GM13976 (cell line): ENCODE results near the gene EVI2A.
"Not testable (repeated sequence)": the region's sequence is repeated elsewhere in the genome, so short reads cannot be mapped to it uniquely, and the experiment has no call there.

Experiments used
- DNase-seq: peaks from one replicate; pipeline ENCODE4 v3.0.0; 2012; ENCODE audit warnings: low spot score
- in situ Hi-C: fragments of 300-500 bp; cut with MboI; formaldehyde crosslinking; loops from one replicate; pipeline ENCODE4 v1.12.0; 2022; ENCODE audit warnings: low sequenced_read_pairs, mixed read lengths, inconsistent platforms; ENCODE audit not compliant: unreplicated experiment
- TF ChIP-seq, protein P1 (sequence below): IDR thresholded peaks from 2 replicates; pipeline ENCODE4 v1.5.1; 2012; ENCODE audit warnings: borderline replicate concordance, mild to moderate bottlenecking; ENCODE audit not compliant: insufficient read depth; ENCODE audit errors: extremely low read depth, missing control alignments, control extremely low read depth

Gene EVI2A

DNA sequence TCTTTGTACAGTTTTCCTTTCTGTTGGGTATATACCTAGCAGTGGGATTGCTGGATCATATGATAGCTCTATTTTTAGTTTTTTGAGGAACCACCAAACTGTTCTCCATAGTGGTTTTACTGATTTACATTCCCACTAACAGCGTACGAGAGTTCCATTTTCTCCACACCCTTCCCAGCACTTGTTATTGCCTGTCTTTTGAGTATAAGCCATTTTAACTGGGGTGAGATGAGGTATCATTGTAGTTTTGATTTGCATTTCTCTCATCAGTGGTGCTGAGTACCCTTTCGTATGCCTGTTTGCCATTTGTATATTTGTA is 6.7 kb downstream of the EVI2A start:
- in situ Hi-C loops = no loop called here
- no peak for DNase-seq
- TF ChIP-seq, protein P1, sequence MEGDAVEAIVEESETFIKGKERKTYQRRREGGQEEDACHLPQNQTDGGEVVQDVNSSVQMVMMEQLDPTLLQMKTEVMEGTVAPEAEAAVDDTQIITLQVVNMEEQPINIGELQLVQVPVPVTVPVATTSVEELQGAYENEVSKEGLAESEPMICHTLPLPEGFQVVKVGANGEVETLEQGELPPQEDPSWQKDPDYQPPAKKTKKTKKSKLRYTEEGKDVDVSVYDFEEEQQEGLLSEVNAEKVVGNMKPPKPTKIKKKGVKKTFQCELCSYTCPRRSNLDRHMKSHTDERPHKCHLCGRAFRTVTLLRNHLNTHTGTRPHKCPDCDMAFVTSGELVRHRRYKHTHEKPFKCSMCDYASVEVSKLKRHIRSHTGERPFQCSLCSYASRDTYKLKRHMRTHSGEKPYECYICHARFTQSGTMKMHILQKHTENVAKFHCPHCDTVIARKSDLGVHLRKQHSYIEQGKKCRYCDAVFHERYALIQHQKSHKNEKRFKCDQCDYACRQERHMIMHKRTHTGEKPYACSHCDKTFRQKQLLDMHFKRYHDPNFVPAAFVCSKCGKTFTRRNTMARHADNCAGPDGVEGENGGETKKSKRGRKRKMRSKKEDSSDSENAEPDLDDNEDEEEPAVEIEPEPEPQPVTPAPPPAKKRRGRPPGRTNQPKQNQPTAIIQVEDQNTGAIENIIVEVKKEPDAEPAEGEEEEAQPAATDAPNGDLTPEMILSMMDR = no peak

DNA sequence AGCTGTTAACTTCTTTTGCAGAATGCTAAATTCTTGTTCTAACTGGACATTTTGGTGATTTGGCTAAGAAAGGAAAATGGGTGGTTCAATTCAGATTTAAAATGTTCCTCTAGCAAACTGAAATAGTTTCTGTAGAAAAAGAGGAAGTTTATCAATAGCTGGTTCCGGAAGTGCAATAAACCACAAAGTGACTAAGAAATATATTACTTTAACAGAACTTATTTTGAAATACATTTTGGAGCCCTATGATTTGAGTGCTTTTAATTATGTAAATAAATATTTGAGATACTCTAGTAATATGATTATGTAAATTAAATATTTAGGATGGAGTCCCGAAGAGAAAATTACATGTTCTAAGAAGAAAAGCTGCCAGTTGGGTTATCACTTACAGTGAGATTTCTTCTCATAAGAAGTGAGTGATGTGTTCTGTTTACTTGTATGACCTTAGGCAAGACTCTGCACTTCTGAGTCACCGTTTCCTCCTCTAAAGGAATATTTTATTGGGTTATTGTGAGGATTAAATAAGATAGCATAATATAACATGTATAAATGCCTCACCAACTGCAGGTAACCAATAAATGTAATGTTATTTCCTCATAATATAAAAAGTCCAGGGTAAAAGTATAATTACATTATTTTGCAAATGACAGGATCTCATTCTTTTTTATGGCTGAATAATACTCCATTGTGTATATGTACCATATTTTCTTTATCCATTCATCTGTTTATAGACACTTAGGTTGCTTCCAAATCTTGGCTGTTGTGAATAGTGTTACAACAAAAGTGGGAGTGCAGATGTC is 7.2 kb downstream of the EVI2A start, which contains the start of gene EVI2B:
Gene EVI2B, minus strand, starts transcription at position 73 of the 800 bp plus-strand sequence. CDS start 8,445 bp downstream, outside the sequence.
- in situ Hi-C loops = no loop called here
- TF ChIP-seq, protein P1 = no peak
- DNase-seq = no peak

DNA sequence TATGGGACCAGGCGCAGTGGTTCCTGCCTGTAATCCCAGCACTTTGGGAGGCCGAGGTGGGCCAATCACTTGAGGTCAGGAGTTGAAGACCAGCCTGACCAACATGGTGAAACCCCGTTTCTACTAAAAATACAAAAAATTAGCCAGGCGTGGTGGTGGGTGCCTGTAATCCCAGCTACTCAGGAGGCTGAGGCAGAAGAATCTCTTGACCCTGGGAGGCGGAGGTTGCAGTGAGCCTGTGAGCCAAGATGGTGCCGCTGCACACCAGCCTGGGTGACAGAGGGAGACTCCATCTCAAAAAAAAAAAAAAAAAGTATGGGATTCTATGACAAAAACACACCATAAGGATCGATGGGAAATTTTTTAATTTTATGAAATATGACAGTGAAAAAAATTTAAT is 9.2 kb downstream of the EVI2A start:
- DNase-seq, in situ Hi-C loops: not testable (repeated sequence)
- TF ChIP-seq, protein P1 = peak; percentile 12

DNA sequence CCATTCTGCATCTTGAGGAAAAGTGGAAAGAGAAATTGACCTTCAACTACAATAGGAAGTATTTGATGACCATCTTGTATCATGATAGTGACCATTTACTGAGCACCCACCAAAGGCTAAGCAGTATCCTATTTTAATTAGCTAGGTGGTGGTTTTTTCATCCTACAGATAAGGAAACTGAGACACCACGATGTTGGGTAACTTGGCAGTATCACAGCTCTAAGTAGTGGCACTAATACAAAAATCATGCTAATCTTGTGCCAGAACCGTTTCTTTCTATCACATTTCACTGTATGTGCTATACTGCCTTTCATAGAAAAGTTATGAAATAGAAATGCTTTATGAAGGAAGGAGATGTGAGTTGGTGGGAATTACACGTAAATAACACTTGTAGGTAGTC is 9.9 kb downstream of the EVI2A start:
- no peak for DNase-seq
- in situ Hi-C loops = no loop called here

DNA sequence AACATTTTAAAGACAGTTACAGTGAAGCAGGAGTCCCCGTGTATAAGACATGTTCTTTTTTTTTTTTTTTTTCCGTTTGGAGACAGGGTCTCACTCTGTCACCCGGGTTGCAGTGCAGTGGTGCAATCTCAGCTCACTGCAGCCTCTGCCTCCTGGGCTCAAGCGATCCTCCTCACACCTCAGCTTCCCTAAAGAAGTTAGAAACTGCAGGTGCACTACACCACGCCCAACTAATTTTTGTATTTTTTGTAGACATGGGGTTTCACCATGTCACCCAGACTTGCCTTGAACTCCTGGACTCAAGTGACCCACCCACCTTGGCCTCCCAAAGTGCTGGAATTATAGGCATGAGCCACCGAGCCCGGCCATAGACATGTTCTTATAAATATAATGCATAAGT is 10.5 kb downstream of the EVI2A start:
- TF ChIP-seq, protein P1 = no peak
- in situ Hi-C loops = no loop called here
- no peak for DNase-seq

More for the DNA sequence above, 9.9 kb downstream of the EVI2A start:
- TF ChIP-seq, protein P1 = no peak

DNA sequence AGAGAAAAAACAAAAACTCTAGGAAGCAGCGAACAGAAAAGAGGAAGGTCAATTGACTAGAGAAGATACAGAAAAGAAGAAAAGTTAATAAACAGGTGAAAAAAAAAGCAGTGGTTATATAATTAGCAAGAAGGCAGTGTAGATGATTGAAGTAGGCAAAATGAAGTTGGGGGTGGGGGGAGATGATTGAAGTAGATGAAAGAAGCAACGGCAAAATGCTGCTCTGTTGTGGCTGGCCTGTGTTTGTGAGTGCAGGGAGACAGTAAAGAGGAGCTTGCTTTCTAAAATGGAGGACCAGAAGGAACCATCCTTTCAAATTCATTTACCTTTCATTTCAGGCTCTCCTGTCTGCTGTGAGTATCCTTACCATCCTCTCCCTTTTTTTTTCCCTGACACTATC is 11.2 kb downstream of the EVI2A start:
- no peak for DNase-seq
- TF ChIP-seq, protein P1 = no peak
- in situ Hi-C loops = no loop called here
